Esophagus muscularis mucosa (tissue), 4 donors: ENCODE results near the gene MRPL1. TPM values are rescaled to one million over a fixed set of nuclear protein-coding genes. Genes with fewer than 3 reads are reported as not detected.

Experiments used
- DNase-seq: peaks from one replicate; pipeline ENCODE4 v3.0.0-alpha.2; 2017; ENCODE audit errors: extremely low spot score
- H3K27ac ChIP-seq, 4 donors: fragments of 200-600 bp; sonication (generic); replicated peaks in 1 of 4; 1 replicate in 3 of 4; 2 replicates in 1 of 4; pipeline ENCODE4 v1.5.1; 2016 to 2019; ENCODE audit warnings: mild to moderate bottlenecking in 1 of 4
- H3K27me3 ChIP-seq, 4 donors: fragments of 200-600 bp; sonication (generic); one replicate each; pipeline versions ENCODE4 v1.5.1 to v1.6.0; 2016 to 2019
- H3K36me3 ChIP-seq, 4 donors: fragments of 200-600 bp; sonication (generic); one replicate each; pipeline ENCODE4 v1.5.1; 2016 to 2019
- H3K4me1 ChIP-seq, 4 donors: fragments of 200-600 bp; sonication (generic); one replicate each; pipeline ENCODE4 v1.5.1; 2016 to 2019
- H3K4me3 ChIP-seq, 4 donors: fragments of 200-600 bp; sonication (generic); 1 replicate in 2 of 4; 2 replicates in 2 of 4; pipeline ENCODE4 v1.5.1; 2016 to 2019; ENCODE audit warnings: mild to moderate bottlenecking in 4 of 4, moderate library complexity in 1 of 4
- H3K9me3 ChIP-seq, 4 donors: fragments of 200-600 bp; sonication (generic); 1 replicate in 3 of 4; 2 replicates in 1 of 4; pipeline ENCODE4 v1.5.1; 2016 to 2019
- EP300 ChIP-seq: sonication (generic); formaldehyde crosslinking; IDR thresholded peaks from one replicate; pipeline ENCODE4 v1.6.1; 2017; ENCODE audit warnings: antibody characterized with exemption
- POLR2A ChIP-seq: fragments of 450-650 bp; IDR thresholded peaks from one replicate; pipeline ENCODE4 v1.6.1; 2017; ENCODE audit warnings: antibody characterized with exemption, moderate library complexity, mild to moderate bottlenecking, low read depth
- POLR2AphosphoS5 ChIP-seq, 2 donors: sonication (generic); formaldehyde crosslinking; IDR thresholded peaks; one replicate each; pipeline ENCODE4 v1.6.1; 2017; ENCODE audit warnings: antibody characterized with exemption in 2 of 2
- WGBS: methylation state at CpG from one replicate; pipeline ENCODE4 v1.1.5; 2018; 5-methylcytosine and 5-hydroxymethylcytosine counted together
- intact Hi-C: fragments of 100-400 bp; cut with DNase I; formaldehyde crosslinking; loops from one replicate; pipeline ENCODE4 v1.15.1; 2023
- total RNA-seq, 4 donors: library from RNA; depleted of rRNA; stranded (reverse); fragments of >200 nt; gene quantifications; one replicate each; pipeline versions ENCODE4 v1.1.0 to v1.2.1, GENCODE V29; 2016
- TF ChIP-seq, protein P1 (sequence below), 3 experiments: fragments of 200-600 bp in 2 of 3; fragments of 450-650 bp in 1 of 3; sonication (generic) in 2 of 3; IDR thresholded peaks; one replicate each; pipeline ENCODE4 v1.5.1; 2017 to 2019; ENCODE audit warnings: antibody characterized with exemption in 3 of 3, mild to moderate bottlenecking in 2 of 3, moderate library complexity in 1 of 3

MRPL1 gene
- total RNA-seq, 4 donors from 2014 or later = 16.6 to 28.2 (median 19.5) TPM

DNA sequence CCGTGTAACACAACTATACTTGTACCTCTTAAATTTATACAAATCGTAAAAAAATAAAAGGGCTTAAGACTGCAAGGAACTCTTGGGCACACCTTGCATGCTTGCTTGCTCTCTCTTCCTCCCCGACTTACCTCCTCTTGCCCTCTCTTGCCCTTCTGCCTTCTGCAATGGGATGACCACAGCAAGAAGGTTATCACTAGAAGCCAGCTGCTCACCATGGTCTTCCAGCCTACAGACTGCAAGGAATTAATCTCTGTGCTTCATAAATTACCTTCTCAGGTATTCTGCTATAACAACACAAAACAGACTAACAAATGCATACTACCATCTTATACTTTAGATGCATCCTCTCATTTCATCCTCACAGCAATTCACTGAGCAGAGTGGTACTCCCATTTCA, 92.1 kb downstream of the MRPL1 start:
- Histone ChIP-seq H3K27ac (no peak overlapping the region), H3K4me3 (no peak overlapping the region), H3K36me3 (peaks cover 0 to 42% (median 22%) of the 10 kb centered on the region in 4 donors), H3K9me3 (no peaks in the 10 kb centered on the region), H3K4me1 (peaks cover 0 to 2% (median 0%) of the 10 kb centered on the region in 4 donors), H3K27me3 (no peaks in the 10 kb centered on the region)
- 88% methylated on average over 3 of the region's 3 CpGs for WGBS
- no peak for DNase-seq
- intact Hi-C loops = loop anchor here (5.0 kb wide), 1 partner anchor 563 kb away; no protein-coding TSS in a partner anchor
- no peak for TF ChIP-seq EP300
- TF ChIP-seq, protein P1, sequence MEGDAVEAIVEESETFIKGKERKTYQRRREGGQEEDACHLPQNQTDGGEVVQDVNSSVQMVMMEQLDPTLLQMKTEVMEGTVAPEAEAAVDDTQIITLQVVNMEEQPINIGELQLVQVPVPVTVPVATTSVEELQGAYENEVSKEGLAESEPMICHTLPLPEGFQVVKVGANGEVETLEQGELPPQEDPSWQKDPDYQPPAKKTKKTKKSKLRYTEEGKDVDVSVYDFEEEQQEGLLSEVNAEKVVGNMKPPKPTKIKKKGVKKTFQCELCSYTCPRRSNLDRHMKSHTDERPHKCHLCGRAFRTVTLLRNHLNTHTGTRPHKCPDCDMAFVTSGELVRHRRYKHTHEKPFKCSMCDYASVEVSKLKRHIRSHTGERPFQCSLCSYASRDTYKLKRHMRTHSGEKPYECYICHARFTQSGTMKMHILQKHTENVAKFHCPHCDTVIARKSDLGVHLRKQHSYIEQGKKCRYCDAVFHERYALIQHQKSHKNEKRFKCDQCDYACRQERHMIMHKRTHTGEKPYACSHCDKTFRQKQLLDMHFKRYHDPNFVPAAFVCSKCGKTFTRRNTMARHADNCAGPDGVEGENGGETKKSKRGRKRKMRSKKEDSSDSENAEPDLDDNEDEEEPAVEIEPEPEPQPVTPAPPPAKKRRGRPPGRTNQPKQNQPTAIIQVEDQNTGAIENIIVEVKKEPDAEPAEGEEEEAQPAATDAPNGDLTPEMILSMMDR (IDR thresholded peaks at IDR 0.05) = no peak
- TF ChIP-seq POLR2AphosphoS5 (IDR thresholded peaks at IDR 0.05) = no peak
- TF ChIP-seq POLR2A = no peak

DNA sequence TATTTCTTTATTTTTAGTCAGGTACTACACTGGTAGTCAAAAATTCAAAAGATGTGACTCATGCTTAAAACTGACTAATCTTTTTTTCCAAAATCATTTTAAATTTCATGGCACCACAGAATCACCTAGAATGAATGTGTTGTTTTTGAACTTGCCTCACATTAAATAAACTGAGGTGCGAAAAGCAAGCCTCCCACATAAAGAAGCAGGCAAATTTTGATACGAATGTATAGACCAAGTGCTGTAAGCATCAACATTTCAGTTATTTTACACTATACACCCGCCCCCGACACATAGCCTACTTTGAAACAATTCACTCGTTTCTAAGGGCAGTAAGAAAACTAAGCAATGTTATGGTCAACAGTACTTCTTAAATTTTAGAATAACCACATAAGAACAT, 94.3 kb downstream of the MRPL1 start:
- H3K4me3 ChIP-seq = no peak overlapping the region
- TF ChIP-seq POLR2AphosphoS5 (IDR thresholded peaks at IDR 0.05) (no peak), EP300 (no peak), POLR2A (no peak)
- TF ChIP-seq, protein P1 (IDR thresholded peaks at IDR 0.05) = no peak
- intact Hi-C loops = loop anchor here (5.0 kb wide), 1 partner anchor 560 kb away; no protein-coding TSS in a partner anchor

DNA sequence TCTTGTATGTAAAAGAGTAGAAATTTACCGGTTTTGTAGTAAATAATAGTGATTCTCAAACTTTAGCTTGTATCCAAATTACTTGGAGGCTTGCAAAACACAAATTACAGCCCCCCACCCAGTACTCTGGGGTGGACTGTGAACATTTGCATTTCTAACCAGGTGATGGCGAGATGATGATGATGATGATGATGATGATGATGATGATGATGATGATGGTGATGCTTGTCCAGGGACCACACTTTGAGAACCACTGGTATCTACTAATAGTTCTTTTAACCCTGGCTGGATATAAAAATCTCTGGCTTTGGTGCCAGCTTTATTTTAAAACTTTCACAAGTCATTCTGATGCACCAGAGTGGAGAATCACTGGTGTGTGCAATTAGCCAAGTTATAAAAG, 96.3 kb downstream of the MRPL1 start:
- Histone ChIP-seq H3K9me3 (no peaks in the 10 kb centered on the region), H3K27ac (no peak overlapping the region), H3K4me3 (no peak overlapping the region), H3K4me1 (peaks cover 0 to 4% (median 0%) of the 10 kb centered on the region in 4 donors), H3K36me3 (peaks cover 0 to 11% (median 1%) of the 10 kb centered on the region in 4 donors), H3K27me3 (no peaks in the 10 kb centered on the region)
- intact Hi-C loops = loop anchor here (5.0 kb wide), 1 partner anchor 558 kb away; no protein-coding TSS in a partner anchor
- TF ChIP-seq POLR2A (no peak), EP300 (no peak), POLR2AphosphoS5 (IDR thresholded peaks at IDR 0.05) (no peak)
- TF ChIP-seq, protein P1 (IDR thresholded peaks at IDR 0.05) = no peak
- WGBS = 89% methylated on average over 2 of the region's 2 CpGs
- no peak for DNase-seq

More for the DNA sequence above, 94.3 kb downstream of the MRPL1 start:
- Histone ChIP-seq H3K9me3 (no peaks in the 10 kb centered on the region), H3K27me3 (no peaks in the 10 kb centered on the region), H3K4me1 (peaks cover 0 to 4% (median 0%) of the 10 kb centered on the region in 4 donors), H3K36me3 (peaks cover 0 to 22% (median 11%) of the 10 kb centered on the region in 4 donors), H3K27ac (no peak overlapping the region)
- 87% methylated on average over 5 of the region's 5 CpGs for WGBS
- no peak for DNase-seq

DNA sequence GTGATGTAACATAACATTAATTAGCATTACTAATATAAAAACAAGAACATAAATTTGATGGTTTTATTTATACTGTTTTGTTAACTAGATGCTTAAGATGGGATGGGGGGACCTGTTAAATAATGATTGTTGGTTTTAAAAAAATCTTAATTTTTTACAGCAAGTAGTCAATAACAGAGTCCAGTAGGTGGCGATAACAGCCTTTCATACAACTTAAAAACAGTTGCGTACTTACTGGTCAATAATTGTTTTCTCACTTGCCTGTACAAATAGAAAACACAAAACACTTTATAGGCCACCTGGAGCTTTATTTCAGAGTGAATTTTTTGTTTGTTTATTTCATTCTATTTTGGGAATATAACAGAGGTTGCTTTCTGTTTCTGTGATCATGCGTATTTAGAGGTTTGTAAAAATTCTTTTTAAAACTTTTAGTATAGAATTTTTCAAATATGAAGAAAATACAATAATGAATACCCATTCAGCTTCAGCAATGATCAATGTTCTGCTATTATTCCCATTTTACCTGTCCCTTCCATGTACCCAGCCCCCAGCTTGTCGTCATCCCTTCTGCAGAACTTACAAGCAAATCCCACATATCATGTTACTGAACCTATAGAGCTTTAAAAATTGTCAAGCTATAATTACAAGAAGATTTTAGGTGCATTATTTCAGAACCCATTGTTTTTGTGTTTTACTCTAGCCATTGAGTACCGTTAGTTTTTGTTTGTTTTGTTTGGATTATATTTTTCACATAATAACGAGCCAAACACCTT, 97.1 kb downstream of the MRPL1 start:
- Histone ChIP-seq H3K36me3 (peaks cover 0 to 3% (median 0%) of the 10 kb centered on the region in 4 donors), H3K27me3 (no peaks in the 10 kb centered on the region), H3K4me3 (peak overlapping the region in 2 of 4 donors; percentile 1 to 22), H3K27ac (no peak overlapping the region), H3K9me3 (no peaks in the 10 kb centered on the region), H3K4me1 (peaks cover 0 to 4% (median 0%) of the 10 kb centered on the region in 4 donors)
- no peak for DNase-seq
- intact Hi-C loops = loop anchor here (5.0 kb wide), 1 partner anchor 558 kb away; no protein-coding TSS in a partner anchor
- no peak for TF ChIP-seq POLR2AphosphoS5 (IDR thresholded peaks at IDR 0.05)
- TF ChIP-seq, protein P1 (IDR thresholded peaks at IDR 0.05) = peak; percentile 50 to 64 (median 61)
- WGBS = 53% methylated on average over 6 of the region's 6 CpGs
